ENCODE results near the gene C11orf97. TPM values are rescaled to one million over a fixed set of nuclear protein-coding genes. Genes with fewer than 3 reads are reported as not detected.

The C11orf97 gene, protein sequence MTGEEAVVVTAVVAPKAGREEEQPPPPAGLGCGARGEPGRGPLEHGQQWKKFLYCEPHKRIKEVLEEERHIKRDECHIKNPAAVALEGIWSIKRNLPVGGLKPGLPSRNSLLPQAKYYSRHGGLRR
- not detected for total RNA-seq

GRCh38 chr11:94511932-94512781 lies at the start of gene C11orf97:
TSS of gene C11orf97 (plus strand) at chr11:94512461. CDS start at chr11:94512529, 68 bp downstream.
- WGBS, 2 donors, result 13 to 21% methylated on average over 34 to 53 of the region's 53 CpGs
- H3K27ac ChIP-seq, result peak within 1 kb of the TSS in 1 of 4 donors; percentile 2

GRCh38 chr11:94469416-94469815 lies 42.8 kb upstream of the C11orf97 start:
- WGBS, 2 donors, result 27 to 52% methylated on average over 2 of the region's 2 CpGs
- no peak for ATAC-seq
- Histone ChIP-seq H3K4me1 (peaks cover 15% of the 10 kb centered on the region), H3K36me3 (replicated peaks in 1 of 2; ENCODE audit: insufficient read depth in 1 of 2, low read depth in 2 of 2) (peaks cover 0 to 1% of the 10 kb centered on the region in 2 donors), H3K4me3 (no peak overlapping the region), H3K27ac (no peak overlapping the region), H3K27me3 (no peaks in the 10 kb centered on the region), H3K9me3 (no peaks in the 10 kb centered on the region)
- intact Hi-C loops (cut with DNase I), result no loop called here
- no peak for DNase-seq
- TF ChIP-seq CTCF (IDR thresholded peaks at IDR 0.05) (no peak), POLR2A (IDR thresholded peaks at IDR 0.05) (no peak)

More at GRCh38 chr11:94511932-94512781, at the start of gene C11orf97:
- H3K27me3 ChIP-seq, result no peaks in the 10 kb centered on the region
- no peaks in the 10 kb centered on the region for H3K9me3 ChIP-seq
- H3K36me3 ChIP-seq (replicated peaks in 1 of 2; ENCODE audit: insufficient read depth in 1 of 2, low read depth in 2 of 2), result no peaks in the 10 kb centered on the region
- peak within 1 kb of the TSS; percentile 41 to 42 for H3K4me3 ChIP-seq
- TF ChIP-seq CTCF (IDR thresholded peaks at IDR 0.05) (no peak), POLR2A (IDR thresholded peaks at IDR 0.05) (no peak)
- intact Hi-C loops (cut with DNase I), result no loop called here
- peaks cover 10% of the 10 kb centered on the region for H3K4me1 ChIP-seq
- peak; percentile 95 for ATAC-seq
- peak; percentile 73 to 81 (median 77) for DNase-seq

DNA sequence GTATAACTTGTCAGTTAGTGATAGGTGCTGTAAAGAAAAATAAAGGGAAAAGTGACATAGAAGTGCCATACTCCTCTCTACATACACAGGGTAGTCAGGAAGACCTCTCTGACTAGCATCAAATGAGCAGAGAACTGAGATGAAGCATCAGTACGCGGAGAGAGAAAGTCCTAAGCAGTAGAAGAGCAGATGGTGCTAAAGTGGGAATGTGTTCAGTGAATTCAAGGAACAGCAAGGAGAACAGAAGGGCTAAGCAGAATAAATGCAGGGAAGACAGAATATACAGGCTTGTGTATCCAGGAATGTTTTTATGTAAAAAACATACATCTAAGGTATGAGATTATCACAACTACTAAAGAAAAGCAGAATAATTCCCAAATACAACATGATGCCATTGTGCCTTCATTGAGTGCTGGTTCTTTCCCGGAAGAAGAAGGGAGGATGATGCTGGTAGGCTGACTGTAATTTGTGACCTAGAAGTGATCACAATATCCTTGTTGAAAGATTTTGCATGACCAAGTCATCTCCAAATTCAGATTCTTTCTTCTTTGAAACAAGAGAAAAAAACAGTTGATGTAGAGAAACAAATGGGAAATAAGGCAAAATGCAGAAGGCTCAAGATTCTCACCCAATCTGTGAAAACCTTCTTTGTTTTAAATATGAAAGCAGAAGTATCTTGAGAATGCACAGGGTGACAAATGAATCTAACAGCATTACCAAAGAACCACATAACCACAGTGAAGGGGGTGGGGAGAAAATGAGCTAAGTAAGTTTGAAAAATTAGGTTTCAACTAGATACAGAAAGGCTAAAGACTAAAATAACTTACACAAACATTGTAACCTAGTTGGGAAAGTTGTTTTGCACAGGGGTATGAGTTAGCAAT lies 39.1 kb upstream of the C11orf97 start:
- intact Hi-C loops (cut with DNase I), result no loop called here
- no peak for DNase-seq
- Histone ChIP-seq H3K36me3 (replicated peaks in 1 of 2; ENCODE audit: insufficient read depth in 1 of 2, low read depth in 2 of 2) (peaks cover 0 to 1% of the 10 kb centered on the region in 2 donors), H3K9me3 (no peaks in the 10 kb centered on the region), H3K27ac (no peak overlapping the region), H3K27me3 (no peaks in the 10 kb centered on the region), H3K4me1 (peaks cover 12% of the 10 kb centered on the region), H3K4me3 (no peak overlapping the region)
- ATAC-seq, result no peak
- TF ChIP-seq POLR2A (IDR thresholded peaks at IDR 0.05) (no peak), CTCF (IDR thresholded peaks at IDR 0.05) (no peak)
- 97% methylated on average over 3 of the region's 3 CpGs for WGBS, 2 donors

GRCh38 chr11:94477624-94478023 lies 34.6 kb upstream of the C11orf97 start:
- no peak for ATAC-seq
- 73 to 92% methylated on average over 2 of the region's 2 CpGs for WGBS, 2 donors
- TF ChIP-seq CTCF (IDR thresholded peaks at IDR 0.05) (no peak), POLR2A (IDR thresholded peaks at IDR 0.05) (no peak)
- no peak overlapping the region for H3K4me3 ChIP-seq
- no peaks in the 10 kb centered on the region for H3K4me1 ChIP-seq
- no peaks in the 10 kb centered on the region for H3K9me3 ChIP-seq
- H3K27me3 ChIP-seq, result no peaks in the 10 kb centered on the region
- H3K27ac ChIP-seq, result no peak overlapping the region
- peaks cover 0 to 6% of the 10 kb centered on the region in 2 donors for H3K36me3 ChIP-seq (replicated peaks in 1 of 2; ENCODE audit: insufficient read depth in 1 of 2, low read depth in 2 of 2)
- no peak for DNase-seq
- intact Hi-C loops (cut with DNase I), result no loop called here

Measured in body of pancreas (tissue), 4 donors.